Measurements from ENCODE around the gene VASH2. TPM values are rescaled to one million over a fixed set of nuclear protein-coding genes. Genes with fewer than 3 reads are reported as not detected.
A peak's percentile ranks its signal among the peaks of the same experiment; 100 is the strongest.
"Not testable (repeated sequence)": the region's sequence is repeated elsewhere in the genome, so short reads cannot be mapped to it uniquely, and the experiment has no call there.

VASH2 gene
- total and polyA plus RNA-seq, 12 donors = 0.16 to 5.5 (median 0.29) TPM; not detected in 3

GRCh38 chr1:212984522-212985291 is 34.4 kb downstream of the VASH2 start:
- intact Hi-C loops (cut with DNase I) = loop anchor here in 1 of 2 donors (10.0 kb wide), 2 partner anchors 160 to 310 kb away; no protein-coding TSS in a partner anchor
- DNase-seq = no peak
- no peak for TF ChIP-seq CTCF (IDR thresholded peaks at IDR 0.05)
- TF ChIP-seq POLR2A (IDR thresholded peaks at IDR 0.05) = no peak
- Histone ChIP-seq H3K36me3 (replicated peaks in 1 of 2) (peaks cover 0 to 2% of the 10 kb centered on the region in 2 donors), H3K4me1 (replicated peaks in 1 of 2) (peaks cover 4 to 20% of the 10 kb centered on the region in 2 donors), H3K27me3 (no peaks in the 10 kb centered on the region), H3K27ac (no peak overlapping the region), H3K9me3 (replicated peaks in 1 of 3) (no peaks in the 10 kb centered on the region), H3K4me3 (no peak overlapping the region)
- 96 to 97% (median 96%) methylated on average over 6 of the region's 6 CpGs for WGBS, 4 donors

GRCh38 chr1:212986551-212986950 is 36.2 kb downstream of the VASH2 start:
- H3K36me3 ChIP-seq (replicated peaks in 1 of 2) = peaks cover 0 to 3% of the 10 kb centered on the region in 2 donors
- intact Hi-C loops (cut with DNase I) = loop anchor here in 1 of 2 donors (10.0 kb wide), 2 partner anchors 162 to 312 kb away; no protein-coding TSS in a partner anchor
- no peak overlapping the region for H3K4me3 ChIP-seq
- TF ChIP-seq CTCF (IDR thresholded peaks at IDR 0.05) (no peak), POLR2A (IDR thresholded peaks at IDR 0.05) (no peak)
- peaks cover 4 to 20% of the 10 kb centered on the region in 2 donors for H3K4me1 ChIP-seq (replicated peaks in 1 of 2)
- no peak for DNase-seq
- no peaks in the 10 kb centered on the region for H3K9me3 ChIP-seq (replicated peaks in 1 of 3)
- H3K27ac ChIP-seq = no peak overlapping the region
- H3K27me3 ChIP-seq = no peaks in the 10 kb centered on the region
- 85 to 96% (median 94%) methylated on average over 2 of the region's 2 CpGs for WGBS, 4 donors

- Histone ChIP-seq H3K4me1 (replicated peaks in 1 of 2) (peaks cover 0 to 10% of the 10 kb centered on the region in 2 donors), H3K27ac (no peak overlapping the region), H3K9me3 (replicated peaks in 1 of 3) (no peaks in the 10 kb centered on the region), H3K27me3 (no peaks in the 10 kb centered on the region), H3K4me3 (no peak overlapping the region), H3K36me3 (replicated peaks in 1 of 2) (peaks cover 0 to 7% of the 10 kb centered on the region in 2 donors)
- intact Hi-C loops (cut with DNase I) = loop anchor here in 1 of 2 donors (10.0 kb wide), 2 partner anchors 163 to 313 kb away; no protein-coding TSS in a partner anchor
- peak in 5 of 7 donors; percentile 30 to 60 (median 46) for DNase-seq
- TF ChIP-seq POLR2A (IDR thresholded peaks at IDR 0.05) (no peak), CTCF (IDR thresholded peaks at IDR 0.05) (no peak)
- WGBS, 4 donors = 41 to 56% (median 44%) methylated on average over 6 of the region's 6 CpGs
Measured at GRCh38 chr1:212987702-212988322, 37.5 kb downstream of the VASH2 start.

- WGBS, 4 donors = 58 to 68% (median 68%) methylated on average over 1 of the region's 1 CpG
- intact Hi-C loops (cut with DNase I) = loop anchor here in 1 of 2 donors (5.0 to 10.0 kb wide), 2 partner anchors 175 to 253 kb away; no protein-coding TSS in a partner anchor
Measured at GRCh38 chr1:212990276-212990675, 39.9 kb downstream of the VASH2 start.

GRCh38 chr1:212993960-212994359 is 43.6 kb downstream of the VASH2 start:
- intact Hi-C loops (cut with DNase I) = loop anchor here in 1 of 2 donors (5.0 to 10.0 kb wide), 2 partner anchors 179 to 257 kb away; no protein-coding TSS in a partner anchor
- H3K36me3 ChIP-seq (replicated peaks in 1 of 2) = peaks cover 3 to 25% of the 10 kb centered on the region in 2 donors

More at GRCh38 chr1:212990276-212990675, 39.9 kb downstream of the VASH2 start:
- H3K4me3 ChIP-seq = no peak overlapping the region
- no peak overlapping the region for H3K27ac ChIP-seq
- TF ChIP-seq POLR2A (IDR thresholded peaks at IDR 0.05) (no peak), CTCF (IDR thresholded peaks at IDR 0.05) (no peak)
- H3K27me3 ChIP-seq = no peaks in the 10 kb centered on the region
- peaks cover 0 to 13% of the 10 kb centered on the region in 2 donors for H3K4me1 ChIP-seq (replicated peaks in 1 of 2)
- H3K36me3 ChIP-seq (replicated peaks in 1 of 2) = peaks cover 3 to 15% of the 10 kb centered on the region in 2 donors
- no peaks in the 10 kb centered on the region for H3K9me3 ChIP-seq (replicated peaks in 1 of 3)
- no peak for DNase-seq

More at GRCh38 chr1:212993960-212994359, 43.6 kb downstream of the VASH2 start:
- not testable (repeated sequence) for H3K9me3 ChIP-seq (replicated peaks in 1 of 3); H3K4me3 ChIP-seq; DNase-seq; H3K27ac ChIP-seq; H3K27me3 ChIP-seq; H3K4me1 ChIP-seq (replicated peaks in 1 of 2)
- WGBS, 4 donors = 91 to 97% (median 93%) methylated on average over 8 of the region's 8 CpGs

Data from adrenal gland (tissue), 12 donors.